IPS-18c (cell line): ENCODE measurements around the gene BCL2L2.
"Not testable (repeated sequence)": the region's sequence is repeated elsewhere in the genome, so short reads cannot be mapped to it uniquely, and the experiment has no call there.

Source experiments
- H3K4me3 ChIP-seq: 2 replicates; pipeline ENCODE4 v1.7.0; 2013; ENCODE audit warnings: low read depth, mild to moderate bottlenecking, low read length, moderate library complexity; ENCODE audit not compliant: insufficient read depth
- H3K9me3 ChIP-seq: one replicate; pipeline ENCODE4 v1.6.1; 2013; ENCODE audit warnings: mild to moderate bottlenecking, low read length, moderate library complexity; ENCODE audit not compliant: control insufficient read depth, insufficient read depth

BCL2L2 gene

GRCh38 chr14:23320584-23321571 is 14.2 kb downstream of the BCL2L2 start, which contains the start of gene PABPN1:
Gene PABPN1, plus strand, starts transcription at chr14:23321457. Its CDS starts 13 bp downstream, at chr14:23321470.
- Histone ChIP-seq H3K4me3 (peak within 1 kb of the TSS; percentile 94), H3K9me3 (no peaks in the 10 kb centered on the region)

- Histone ChIP-seq H3K4me3 (peak overlapping the region; percentile 94), H3K9me3 (no peaks in the 10 kb centered on the region)
Observed at GRCh38 chr14:23321572-23322547, 15.2 kb downstream of the BCL2L2 start.

GRCh38 chr14:23322568-23323517 is 16.2 kb downstream of the BCL2L2 start:
- H3K9me3 ChIP-seq = no peaks in the 10 kb centered on the region
- peak overlapping the region; percentile 94 for H3K4me3 ChIP-seq

DNA sequence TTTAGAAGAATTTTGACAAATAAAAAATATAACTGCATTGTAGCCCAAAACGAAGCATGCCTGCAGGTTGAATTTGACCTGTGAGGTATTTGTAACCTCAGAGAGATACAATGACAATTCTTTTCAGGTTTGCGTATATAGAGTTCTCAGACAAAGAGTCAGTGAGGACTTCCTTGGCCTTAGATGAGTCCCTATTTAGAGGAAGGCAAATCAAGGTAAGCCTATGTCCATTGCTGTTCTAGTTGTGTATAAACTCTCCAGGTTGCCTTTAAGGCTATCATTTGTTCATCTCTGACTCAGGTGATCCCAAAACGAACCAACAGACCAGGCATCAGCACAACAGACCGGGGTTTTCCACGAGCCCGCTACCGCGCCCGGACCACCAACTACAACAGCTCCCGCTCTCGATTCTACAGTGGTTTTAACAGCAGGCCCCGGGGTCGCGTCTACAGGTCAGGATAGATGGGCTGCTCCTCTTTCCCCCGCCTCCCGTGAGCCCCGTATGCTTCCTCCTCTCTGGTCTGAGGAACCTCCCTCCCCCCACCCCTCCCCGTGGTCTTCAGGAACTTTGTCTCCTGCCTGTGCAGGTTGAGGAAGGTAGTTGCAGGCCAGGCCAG is 17.3 kb downstream of the BCL2L2 start:
- no peak overlapping the region for H3K4me3 ChIP-seq
- H3K9me3 ChIP-seq = no peaks in the 10 kb centered on the region

GRCh38 chr14:23324455-23324846 is 17.8 kb downstream of the BCL2L2 start:
- Histone ChIP-seq H3K9me3 (no peaks in the 10 kb centered on the region), H3K4me3 (no peak overlapping the region)

DNA sequence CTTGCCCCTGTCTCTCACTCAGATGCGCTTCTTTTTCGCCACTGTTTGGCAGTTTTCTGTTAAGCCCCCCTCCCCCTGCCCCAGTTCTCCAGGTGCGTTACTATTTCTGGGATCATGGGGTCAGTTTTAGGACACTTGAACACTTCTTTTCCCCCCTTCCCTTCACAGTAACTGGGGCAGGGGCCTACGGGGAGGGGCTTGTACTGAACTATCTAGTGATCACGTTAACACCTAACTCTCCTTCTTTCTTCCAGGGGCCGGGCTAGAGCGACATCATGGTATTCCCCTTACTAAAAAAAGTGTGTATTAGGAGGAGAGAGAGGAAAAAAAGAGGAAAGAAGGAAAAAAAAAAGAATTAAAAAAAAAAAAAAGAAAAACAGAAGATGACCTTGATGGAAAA is 18.4 kb downstream of the BCL2L2 start:
- no peak overlapping the region for H3K4me3 ChIP-seq
- no peaks in the 10 kb centered on the region for H3K9me3 ChIP-seq

- H3K4me3 ChIP-seq, H3K9me3 ChIP-seq: not testable (repeated sequence)
Observed at GRCh38 chr14:23325746-23326145, 19.1 kb downstream of the BCL2L2 start.

- Histone ChIP-seq H3K4me3 (no peak overlapping the region), H3K9me3 (no peaks in the 10 kb centered on the region)
Observed at GRCh38 chr14:23326491-23327332, 20.1 kb downstream of the BCL2L2 start.

DNA sequence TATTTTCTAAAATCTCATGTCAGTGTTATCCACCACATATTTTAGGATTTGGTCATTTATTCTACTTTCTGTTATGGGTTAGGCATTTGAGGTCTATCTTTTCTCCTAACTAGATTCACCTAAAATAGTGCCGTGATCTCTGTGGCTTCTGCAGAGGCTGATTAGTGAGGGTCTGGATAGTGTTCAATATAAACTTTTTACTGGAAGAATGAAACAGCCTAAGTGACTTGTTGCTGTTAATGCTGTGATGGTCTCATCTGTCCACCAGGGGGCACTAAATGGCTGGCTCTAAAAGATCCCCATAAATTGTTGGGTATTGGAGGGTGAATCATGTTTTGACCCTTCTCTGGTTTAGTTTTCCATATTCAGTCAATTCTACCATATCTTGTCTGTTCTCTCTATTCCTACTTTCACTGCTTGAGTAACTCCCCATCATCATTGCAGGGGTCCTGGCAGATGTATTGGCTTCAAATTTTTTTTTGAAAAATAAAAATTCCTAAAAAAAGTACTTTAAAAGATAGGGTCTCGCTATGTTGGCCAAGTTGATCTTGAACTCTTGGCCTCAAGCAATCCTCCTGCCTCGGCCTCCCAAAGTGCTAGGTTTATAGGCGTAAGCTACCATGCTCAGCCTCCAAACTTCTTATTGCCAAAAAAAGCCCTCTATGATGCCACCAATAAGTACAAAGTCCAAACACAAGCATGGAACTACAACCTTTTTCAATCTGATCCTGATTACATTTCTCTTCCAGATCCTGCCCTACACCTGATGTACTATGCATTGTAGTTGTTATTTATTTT is 21.5 kb downstream of the BCL2L2 start:
- H3K4me3 ChIP-seq = no peak overlapping the region
- no peaks in the 10 kb centered on the region for H3K9me3 ChIP-seq

DNA sequence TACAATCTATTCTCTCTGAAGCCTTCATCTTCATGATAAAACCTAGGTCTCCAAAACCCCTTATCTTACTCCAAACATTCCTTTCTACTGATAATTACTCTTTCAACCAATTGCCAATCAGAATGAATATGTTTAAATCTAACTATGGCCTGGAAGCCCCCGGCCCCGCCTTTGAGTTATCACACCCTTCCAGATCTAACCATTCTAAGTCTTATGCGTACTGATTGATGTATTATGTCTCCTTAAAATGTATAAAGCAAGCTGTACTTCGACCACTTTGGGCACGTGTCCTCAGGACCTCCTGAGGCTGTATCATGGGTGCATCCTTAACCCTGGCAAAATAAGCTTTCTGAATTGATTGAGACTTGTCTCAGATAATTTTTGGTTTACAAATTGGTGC is 29.0 kb downstream of the BCL2L2 start:
- H3K4me3 ChIP-seq = no peak overlapping the region
- H3K9me3 ChIP-seq = no peaks in the 10 kb centered on the region

DNA sequence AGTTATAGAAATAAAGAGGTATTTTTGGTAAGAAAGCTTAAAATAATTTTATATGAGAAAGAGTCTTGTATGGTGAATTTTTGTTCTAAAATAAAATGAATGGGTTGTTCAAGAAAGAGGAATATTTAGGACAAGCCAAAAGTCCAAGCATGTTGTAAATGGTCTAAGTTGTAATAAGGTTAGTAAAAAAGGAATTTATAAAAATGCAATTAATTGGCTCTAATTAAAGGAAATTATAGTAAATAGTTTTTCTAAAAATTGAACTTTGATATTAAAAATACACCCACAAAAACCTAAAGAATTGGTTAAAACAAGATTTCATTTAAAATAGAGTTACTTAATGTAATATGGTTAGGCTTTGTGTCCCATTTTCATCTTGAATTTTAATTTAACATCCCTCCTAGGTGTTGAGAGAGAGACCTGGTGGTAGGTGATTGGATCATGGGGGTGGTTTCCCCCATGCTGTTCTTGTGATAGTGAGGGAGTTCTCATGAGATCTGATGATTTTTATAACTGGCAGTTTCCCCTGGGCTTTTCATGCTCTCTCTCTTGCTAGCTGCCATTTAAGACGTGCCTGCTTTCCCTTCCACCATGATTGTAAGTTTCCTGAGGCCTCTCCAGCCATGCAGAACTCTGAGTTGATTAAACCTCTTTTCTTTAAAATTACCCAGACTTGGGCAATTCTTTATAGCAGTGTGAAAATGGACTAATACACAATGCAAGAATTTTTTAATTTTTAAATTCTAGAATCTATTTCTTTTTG is 33.1 kb downstream of the BCL2L2 start:
- Histone ChIP-seq H3K9me3 (no peaks in the 10 kb centered on the region), H3K4me3 (no peak overlapping the region)

DNA sequence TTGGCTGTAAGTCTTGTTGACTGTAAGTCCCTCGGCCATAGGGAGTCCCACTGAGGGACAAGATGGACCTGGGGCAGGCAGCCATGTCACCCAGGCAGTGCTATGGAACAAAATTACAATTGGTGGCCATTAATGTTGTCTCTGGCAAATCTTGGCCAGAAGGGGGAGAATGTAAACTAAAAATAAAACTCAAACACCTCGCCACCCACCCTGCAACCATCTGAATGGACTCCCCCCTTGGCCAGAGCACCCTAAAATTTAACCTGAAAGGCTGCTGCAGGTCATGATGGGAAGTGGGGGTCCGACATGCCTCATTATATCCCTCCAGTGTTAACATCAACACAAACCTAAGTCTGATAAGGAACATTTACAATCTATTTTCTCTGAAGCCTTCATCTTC is 37.8 kb downstream of the BCL2L2 start:
- Histone ChIP-seq H3K9me3 (no peaks in the 10 kb centered on the region), H3K4me3 (no peak overlapping the region)

DNA sequence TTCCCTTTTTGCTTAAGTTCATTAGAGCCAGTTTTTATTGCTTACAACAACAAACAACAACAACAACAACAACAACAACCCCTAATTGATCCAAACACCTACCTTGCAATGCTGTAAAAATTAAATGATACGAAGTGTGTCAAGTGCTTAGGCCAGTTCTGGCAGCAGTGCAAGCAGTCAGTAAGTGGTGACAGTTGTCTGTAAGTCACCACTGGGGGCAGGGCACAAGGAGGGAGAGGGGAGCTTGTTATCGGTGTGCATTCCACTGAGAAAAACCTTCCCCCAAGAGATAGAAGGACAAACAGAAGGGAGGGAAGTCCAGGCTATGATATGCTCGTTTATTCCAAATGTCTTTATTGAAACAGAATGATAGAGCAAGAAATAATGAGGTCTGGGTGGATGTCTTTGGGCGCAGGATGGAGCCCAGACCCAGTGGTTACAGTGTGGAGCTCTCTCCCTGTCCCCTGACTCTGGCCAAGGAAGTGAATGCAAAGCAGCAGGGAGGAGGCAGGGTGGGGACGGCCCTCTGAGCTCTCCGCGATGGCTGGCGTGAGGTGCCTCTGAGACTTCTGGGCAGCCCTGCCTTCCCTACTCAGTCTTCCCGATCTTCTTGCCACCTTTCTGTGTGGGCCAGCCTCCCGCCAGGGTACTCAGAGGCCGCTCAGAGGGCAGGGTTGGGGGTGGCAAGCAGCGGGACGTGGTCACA is 39.5 kb downstream of the BCL2L2 start:
- Histone ChIP-seq H3K9me3 (no peaks in the 10 kb centered on the region), H3K4me3 (no peak overlapping the region)
